SK-N-MC (cell line): ENCODE measurements around the gene TGFB2.

Experiments used
- DNase-seq: peaks from one replicate; pipeline ENCODE4 v3.0.0-alpha.2; 2011; ENCODE audit warnings: low read depth, low spot score
- H3K27ac ChIP-seq: fragments of 200-600 bp; sonication (generic); 2 replicates; pipeline ENCODE4 v1.5.1; 2016; ENCODE audit warnings: mixed run types
- H3K36me3 ChIP-seq: fragments of 200-600 bp; sonication (generic); 2 replicates; pipeline ENCODE4 v1.6.1; 2017; ENCODE audit warnings: antibody characterized with exemption, low read length, mixed read lengths; ENCODE audit not compliant: insufficient read depth
- H3K4me3 ChIP-seq: fragments of 200-600 bp; sonication (generic); 2 replicates; pipeline ENCODE4 v1.5.1; 2016
- H3K9ac ChIP-seq: fragments of 200-600 bp; sonication (generic); 2 replicates; pipeline ENCODE4 v1.8.0; 2017; ENCODE audit warnings: mixed run types, mixed read lengths; ENCODE audit not compliant: insufficient read length
- H3K9me3 ChIP-seq: fragments of 200-600 bp; sonication (generic); 2 replicates; pipeline ENCODE4 v1.6.1; 2017; ENCODE audit warnings: low read depth, mild to moderate bottlenecking, antibody characterized with exemption, low read length, moderate library complexity, mixed read lengths
- EZH2 ChIP-seq: fragments of 200-600 bp; sonication (generic); IDR thresholded peaks from one replicate; pipeline ENCODE4 v1.6.1; 2017; ENCODE audit warnings: antibody characterized with exemption
- FOXP2 ChIP-seq: optimal IDR thresholded peaks from 2 replicates; pipeline ENCODE3; 2011; ENCODE audit warnings: mild to moderate bottlenecking, moderate library complexity; ENCODE audit not compliant: insufficient read depth; ENCODE audit errors: extremely low read length, control extremely low read depth
- POLR2AphosphoS5 ChIP-seq: IDR thresholded peaks from 2 replicates; pipeline ENCODE4 v1.6.1; 2012; ENCODE audit warnings: mild to moderate bottlenecking, low read depth, low read length, borderline replicate concordance

The TGFB2 gene

DNA sequence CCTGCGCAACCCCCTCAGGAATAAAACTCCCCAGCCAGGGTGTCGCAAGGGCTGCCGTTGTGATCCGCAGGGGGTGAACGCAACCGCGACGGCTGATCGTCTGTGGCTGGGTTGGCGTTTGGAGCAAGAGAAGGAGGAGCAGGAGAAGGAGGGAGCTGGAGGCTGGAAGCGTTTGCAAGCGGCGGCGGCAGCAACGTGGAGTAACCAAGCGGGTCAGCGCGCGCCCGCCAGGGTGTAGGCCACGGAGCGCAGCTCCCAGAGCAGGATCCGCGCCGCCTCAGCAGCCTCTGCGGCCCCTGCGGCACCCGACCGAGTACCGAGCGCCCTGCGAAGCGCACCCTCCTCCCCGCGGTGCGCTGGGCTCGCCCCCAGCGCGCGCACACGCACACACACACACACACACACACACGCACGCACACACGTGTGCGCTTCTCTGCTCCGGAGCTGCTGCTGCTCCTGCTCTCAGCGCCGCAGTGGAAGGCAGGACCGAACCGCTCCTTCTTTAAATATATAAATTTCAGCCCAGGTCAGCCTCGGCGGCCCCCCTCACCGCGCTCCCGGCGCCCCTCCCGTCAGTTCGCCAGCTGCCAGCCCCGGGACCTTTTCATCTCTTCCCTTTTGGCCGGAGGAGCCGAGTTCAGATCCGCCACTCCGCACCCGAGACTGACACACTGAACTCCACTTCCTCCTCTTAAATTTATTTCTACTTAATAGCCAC, 696 bp downstream of the TGFB2 start:
- no peak overlapping the region for H3K27ac ChIP-seq
- H3K36me3 ChIP-seq: peaks cover 18% of the 10 kb centered on the region
- TF ChIP-seq EZH2: no peak
- no peak for TF ChIP-seq FOXP2
- TF ChIP-seq POLR2AphosphoS5: no peak
- DNase-seq: no peak
- H3K9ac ChIP-seq: no peak overlapping the region
- no peaks in the 10 kb centered on the region for H3K9me3 ChIP-seq
- H3K4me3 ChIP-seq: peak overlapping the region; percentile 42

DNA sequence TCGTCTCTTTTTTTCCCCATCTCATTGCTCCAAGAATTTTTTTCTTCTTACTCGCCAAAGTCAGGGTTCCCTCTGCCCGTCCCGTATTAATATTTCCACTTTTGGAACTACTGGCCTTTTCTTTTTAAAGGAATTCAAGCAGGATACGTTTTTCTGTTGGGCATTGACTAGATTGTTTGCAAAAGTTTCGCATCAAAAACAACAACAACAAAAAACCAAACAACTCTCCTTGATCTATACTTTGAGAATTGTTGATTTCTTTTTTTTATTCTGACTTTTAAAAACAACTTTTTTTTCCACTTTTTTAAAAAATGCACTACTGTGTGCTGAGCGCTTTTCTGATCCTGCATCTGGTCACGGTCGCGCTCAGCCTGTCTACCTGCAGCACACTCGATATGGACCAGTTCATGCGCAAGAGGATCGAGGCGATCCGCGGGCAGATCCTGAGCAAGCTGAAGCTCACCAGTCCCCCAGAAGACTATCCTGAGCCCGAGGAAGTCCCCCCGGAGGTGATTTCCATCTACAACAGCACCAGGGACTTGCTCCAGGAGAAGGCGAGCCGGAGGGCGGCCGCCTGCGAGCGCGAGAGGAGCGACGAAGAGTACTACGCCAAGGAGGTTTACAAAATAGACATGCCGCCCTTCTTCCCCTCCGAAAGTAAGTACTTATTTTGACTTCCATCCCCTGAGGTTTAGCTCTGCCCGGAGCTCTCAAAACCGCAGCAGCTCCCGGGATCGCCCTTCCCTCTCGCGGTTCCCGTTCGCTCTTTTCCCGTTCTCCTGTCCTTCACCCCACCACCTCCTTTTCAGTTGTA, 1.5 kb downstream of the TGFB2 start:
- no peaks in the 10 kb centered on the region for H3K9me3 ChIP-seq
- TF ChIP-seq FOXP2 (no peak), EZH2 (no peak), POLR2AphosphoS5 (no peak)
- DNase-seq: no peak
- peaks cover 18% of the 10 kb centered on the region for H3K36me3 ChIP-seq
- no peak overlapping the region for H3K4me3 ChIP-seq
- no peak overlapping the region for H3K9ac ChIP-seq
- H3K27ac ChIP-seq: no peak overlapping the region

GRCh38 chr1:218347336-218347722, 2.2 kb downstream of the TGFB2 start:
- no peak for DNase-seq
- Histone ChIP-seq H3K9me3 (no peaks in the 10 kb centered on the region), H3K4me3 (no peak overlapping the region), H3K9ac (no peak overlapping the region), H3K27ac (no peak overlapping the region), H3K36me3 (peaks cover 18% of the 10 kb centered on the region)
- TF ChIP-seq FOXP2: no peak

DNA sequence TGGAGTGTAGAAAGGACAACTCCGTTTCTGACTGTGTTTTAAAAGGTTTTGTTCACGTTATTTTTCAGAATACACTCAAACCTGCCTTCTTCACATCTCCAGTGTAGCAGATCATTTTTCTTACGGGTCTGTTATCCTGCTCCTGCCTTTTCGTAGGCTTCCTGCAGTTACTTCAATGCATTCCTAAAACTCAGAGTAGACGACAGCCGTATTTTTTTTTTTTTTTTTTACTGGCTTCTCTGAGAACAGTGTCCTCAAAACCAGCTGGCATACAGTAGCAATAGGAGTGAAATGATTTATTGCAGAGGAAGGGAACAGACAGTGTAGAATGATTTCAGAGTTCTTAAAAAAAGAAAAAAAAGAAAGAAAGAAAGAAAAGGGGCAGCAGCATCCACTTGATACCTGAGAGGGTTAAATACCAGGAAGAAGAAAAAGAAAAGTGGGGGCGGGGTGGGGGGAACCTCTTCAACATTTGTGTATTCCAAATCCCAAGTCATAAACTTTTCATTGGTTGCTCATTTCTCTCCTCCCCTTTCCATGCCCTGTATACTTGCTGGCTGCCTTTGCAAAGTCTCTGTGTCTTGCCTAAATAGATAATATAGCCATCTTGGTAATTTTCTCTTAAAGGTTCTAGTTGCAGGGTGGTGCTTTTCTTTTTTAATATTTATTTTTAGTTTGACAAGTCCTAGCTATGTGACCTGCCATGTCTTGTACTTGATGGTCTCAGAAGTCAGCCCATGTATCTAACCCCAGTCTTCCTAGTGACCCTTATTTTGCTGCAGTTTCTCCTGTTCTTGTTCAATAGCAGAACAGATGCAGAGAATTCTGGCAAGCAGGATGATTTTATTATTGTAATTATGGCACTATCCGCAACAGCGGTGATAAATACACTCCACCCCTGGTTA, 2.8 kb downstream of the TGFB2 start:
- TF ChIP-seq POLR2AphosphoS5 (no peak), EZH2 (no peak), FOXP2 (no peak)
- DNase-seq: no peak
- no peak overlapping the region for H3K9ac ChIP-seq
- no peaks in the 10 kb centered on the region for H3K9me3 ChIP-seq
- H3K27ac ChIP-seq: 0 out of 2 replicates have a peak overlapping the region, but pooled peaks have one; percentile 7
- no peak overlapping the region for H3K4me3 ChIP-seq
- H3K36me3 ChIP-seq: peaks cover 18% of the 10 kb centered on the region

DNA sequence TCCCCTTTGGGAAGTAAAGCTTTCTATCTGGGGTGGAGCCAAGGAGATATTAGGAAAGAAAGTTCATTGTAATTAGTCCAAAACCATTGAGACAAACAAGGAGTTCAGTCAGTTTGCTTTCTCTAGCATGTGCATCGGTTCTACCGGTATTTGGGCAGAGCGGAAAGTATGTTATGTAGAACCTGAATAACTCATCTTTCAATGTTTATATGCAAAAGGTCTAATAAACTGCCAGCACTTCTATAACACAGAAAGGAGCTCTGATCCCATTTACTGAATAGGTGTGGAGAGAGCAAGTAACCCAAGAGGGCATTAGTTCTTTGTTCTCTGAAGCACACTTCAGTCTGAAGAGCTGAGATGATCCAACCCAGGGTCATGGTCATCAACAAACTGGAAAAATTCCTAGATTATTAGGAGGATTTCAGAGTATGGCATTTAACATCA, 3.5 kb downstream of the TGFB2 start:
- DNase-seq: no peak
- H3K27ac ChIP-seq: no peak overlapping the region; the same call in 1 of the 2 replicates
- H3K4me3 ChIP-seq: no peak overlapping the region
- H3K9ac ChIP-seq: no peak overlapping the region
- H3K36me3 ChIP-seq: peaks cover 16% of the 10 kb centered on the region
- H3K9me3 ChIP-seq: no peaks in the 10 kb centered on the region
- no peak for TF ChIP-seq POLR2AphosphoS5
- TF ChIP-seq FOXP2: no peak
- TF ChIP-seq EZH2: no peak

DNA sequence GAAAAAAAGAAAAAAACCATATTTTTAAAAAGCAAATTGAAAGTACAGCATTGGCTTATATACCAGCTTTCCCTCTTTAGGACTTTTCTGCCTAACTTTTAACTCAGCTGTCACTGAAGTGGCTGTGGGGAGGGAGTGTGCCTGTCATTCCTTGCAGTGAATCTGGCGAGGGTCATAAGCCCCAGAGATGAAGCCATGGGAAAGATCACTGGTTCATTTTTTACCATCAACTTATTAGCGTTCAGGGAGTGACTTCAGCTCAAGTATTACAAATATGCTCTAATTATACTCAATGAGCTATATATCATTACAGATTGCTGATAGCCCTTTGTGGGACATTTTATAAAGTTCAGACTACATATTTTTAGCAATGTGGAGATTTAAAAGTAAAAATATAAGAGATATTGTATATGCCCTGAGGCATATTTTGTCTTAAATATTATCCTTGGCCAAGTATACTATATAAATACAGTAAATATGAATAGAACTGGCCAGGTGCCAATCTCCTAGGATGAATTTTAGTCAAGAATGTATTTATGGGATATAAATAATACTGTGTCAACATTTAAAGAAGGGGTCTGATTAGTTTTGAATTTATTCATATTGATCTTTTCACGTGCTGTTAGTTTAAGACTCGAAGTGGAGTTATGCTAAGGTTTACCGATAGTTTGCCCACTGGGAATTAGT, 4.4 kb downstream of the TGFB2 start:
- Histone ChIP-seq H3K4me3 (no peak overlapping the region), H3K36me3 (peaks cover 8% of the 10 kb centered on the region; the same call in 1 of the 2 replicates), H3K27ac (peak overlapping the region; percentile 98), H3K9ac (no peak overlapping the region), H3K9me3 (no peaks in the 10 kb centered on the region)
- TF ChIP-seq FOXP2 (no peak), POLR2AphosphoS5 (no peak), EZH2 (no peak)
- no peak for DNase-seq

GRCh38 chr1:218350035-218350525, 4.9 kb downstream of the TGFB2 start:
- peak overlapping the region; percentile 76; the same call in 1 of the 2 replicates for H3K4me3 ChIP-seq

More at GRCh38 chr1:218350035-218350525, 4.9 kb downstream of the TGFB2 start:
- DNase-seq: no peak
- Histone ChIP-seq H3K27ac (peak overlapping the region; percentile 98), H3K9me3 (no peaks in the 10 kb centered on the region), H3K36me3 (peaks cover 2% of the 10 kb centered on the region; the same call in 1 of the 2 replicates), H3K9ac (no peak overlapping the region)
- TF ChIP-seq POLR2AphosphoS5 (no peak), EZH2 (no peak), FOXP2 (no peak)
